Endodermal cell (in vitro differentiated cells): Measurements from ENCODE around the gene PDE3A. TPM values are rescaled to one million over a fixed set of nuclear protein-coding genes. Genes with fewer than 3 reads are reported as not detected.

ENCODE experiments used
- DNase-seq: peaks from one replicate; pipeline ENCODE4 v3.0.0-alpha.2; 2017
- H3K27ac ChIP-seq: 2 replicates; pipeline ENCODE4 v1.5.1; 2013; ENCODE audit warnings: mild to moderate bottlenecking, low read depth, low read length, moderate library complexity
- H3K27me3 ChIP-seq: 2 replicates; pipeline ENCODE4 v1.6.1; 2013; ENCODE audit warnings: mild to moderate bottlenecking, low read length, moderate library complexity; ENCODE audit not compliant: insufficient read depth, control insufficient read depth, poor library complexity, severe bottlenecking
- H3K36me3 ChIP-seq: 2 replicates; pipeline ENCODE4 v1.7.0; 2013; ENCODE audit warnings: mild to moderate bottlenecking, low read length, moderate library complexity; ENCODE audit not compliant: control insufficient read depth, insufficient read depth
- H3K4me1 ChIP-seq: one replicate; pipeline ENCODE4 v1.7.0; 2013; ENCODE audit warnings: low read length; ENCODE audit not compliant: control insufficient read depth, insufficient read depth
- H3K4me3 ChIP-seq: 2 replicates; pipeline ENCODE4 v1.5.1; 2013; ENCODE audit warnings: mild to moderate bottlenecking, low read length, moderate library complexity
- H3K9ac ChIP-seq: 2 replicates; pipeline ENCODE4 v1.6.1; 2013; ENCODE audit warnings: mild to moderate bottlenecking, low read length, moderate library complexity; ENCODE audit not compliant: poor library complexity, severe bottlenecking; ENCODE audit errors: extremely low read depth
- H3K9me3 ChIP-seq: 2 replicates; pipeline ENCODE4 v1.6.1; 2013; ENCODE audit warnings: mild to moderate bottlenecking, low read length, moderate library complexity; ENCODE audit not compliant: control insufficient read depth
- H3K27ac Mint-ChIP-seq: 2 replicates; pipeline ENCODE4 v1.8.0; 2020; ENCODE audit warnings: mixed read lengths
- H3K27me3 Mint-ChIP-seq: 2 replicates; pipeline ENCODE4 v1.8.0; 2021; ENCODE audit warnings: mild to moderate bottlenecking, mixed read lengths; ENCODE audit not compliant: insufficient read depth
- H3K36me3 Mint-ChIP-seq: 2 replicates; pipeline ENCODE4 v1.8.0; 2020; ENCODE audit warnings: low read depth, mixed read lengths
- H3K4me1 Mint-ChIP-seq: 2 replicates; pipeline ENCODE4 v1.8.0; 2020; ENCODE audit warnings: mixed read lengths
- H3K4me3 Mint-ChIP-seq: 2 replicates; pipeline ENCODE4 v1.8.0; 2020; ENCODE audit warnings: mild to moderate bottlenecking, moderate library complexity, mixed read lengths
- H3K9me3 Mint-ChIP-seq: 2 replicates; pipeline ENCODE4 v1.8.0; 2020; ENCODE audit warnings: mild to moderate bottlenecking, mixed read lengths
- WGBS, 2 experiments: methylation state at CpG; one replicate each; pipeline versions ENCODE4 v1.1.5 to v1.1.7; 2013; ENCODE audit warnings: missing lambda C conversion rate in 2 of 2, mixed read lengths in 1 of 2; ENCODE audit not compliant: insufficient coverage in 1 of 2, insufficient read length in 1 of 2; 5-methylcytosine and 5-hydroxymethylcytosine counted together
- total RNA-seq, 2 donors: library from RNA; stranded (reverse); fragmentation: NEBNext Ultra II Directional in 1 of 2; extraction: Animal tissue kit (Norgen Biotek cat#: 25700) in 1 of 2; gene quantifications; 2 replicates in 1 of 2; 3 replicates in 1 of 2; pipeline ENCODE4 v1.2.1, GENCODE V29; 2021
- TF ChIP-seq, protein P1 (sequence below): fragments of 200-600 bp; sonication (generic); conservative IDR thresholded peaks from 2 replicates; pipeline ENCODE4 v1.5.0; 2021; ENCODE audit warnings: antibody characterized with exemption, mild to moderate bottlenecking

PDE3A gene
- total RNA-seq, 2 donors from 2014 or later, result 0.62 to 1.8 TPM

GRCh38 chr12:20505056-20505455, 136.7 kb downstream of the PDE3A start:
- H3K9ac ChIP-seq, result no peak overlapping the region
- H3K4me1 Mint-ChIP-seq, result no peaks in the 10 kb centered on the region
- no peaks in the 10 kb centered on the region for H3K9me3 ChIP-seq
- no peak overlapping the region for H3K27ac ChIP-seq
- H3K4me1 ChIP-seq, result no peaks in the 10 kb centered on the region
- H3K4me3 Mint-ChIP-seq, result no peak overlapping the region
- TF ChIP-seq, protein P1, sequence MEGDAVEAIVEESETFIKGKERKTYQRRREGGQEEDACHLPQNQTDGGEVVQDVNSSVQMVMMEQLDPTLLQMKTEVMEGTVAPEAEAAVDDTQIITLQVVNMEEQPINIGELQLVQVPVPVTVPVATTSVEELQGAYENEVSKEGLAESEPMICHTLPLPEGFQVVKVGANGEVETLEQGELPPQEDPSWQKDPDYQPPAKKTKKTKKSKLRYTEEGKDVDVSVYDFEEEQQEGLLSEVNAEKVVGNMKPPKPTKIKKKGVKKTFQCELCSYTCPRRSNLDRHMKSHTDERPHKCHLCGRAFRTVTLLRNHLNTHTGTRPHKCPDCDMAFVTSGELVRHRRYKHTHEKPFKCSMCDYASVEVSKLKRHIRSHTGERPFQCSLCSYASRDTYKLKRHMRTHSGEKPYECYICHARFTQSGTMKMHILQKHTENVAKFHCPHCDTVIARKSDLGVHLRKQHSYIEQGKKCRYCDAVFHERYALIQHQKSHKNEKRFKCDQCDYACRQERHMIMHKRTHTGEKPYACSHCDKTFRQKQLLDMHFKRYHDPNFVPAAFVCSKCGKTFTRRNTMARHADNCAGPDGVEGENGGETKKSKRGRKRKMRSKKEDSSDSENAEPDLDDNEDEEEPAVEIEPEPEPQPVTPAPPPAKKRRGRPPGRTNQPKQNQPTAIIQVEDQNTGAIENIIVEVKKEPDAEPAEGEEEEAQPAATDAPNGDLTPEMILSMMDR, result no peak
- no peak overlapping the region for H3K27ac Mint-ChIP-seq
- no peaks in the 10 kb centered on the region for H3K27me3 ChIP-seq
- H3K9me3 Mint-ChIP-seq, result no peaks in the 10 kb centered on the region
- H3K4me3 ChIP-seq, result no peak overlapping the region
- H3K36me3 Mint-ChIP-seq, result no peaks in the 10 kb centered on the region
- no peak for DNase-seq
- H3K27me3 Mint-ChIP-seq, result no peaks in the 10 kb centered on the region
- no peaks in the 10 kb centered on the region for H3K36me3 ChIP-seq

DNA sequence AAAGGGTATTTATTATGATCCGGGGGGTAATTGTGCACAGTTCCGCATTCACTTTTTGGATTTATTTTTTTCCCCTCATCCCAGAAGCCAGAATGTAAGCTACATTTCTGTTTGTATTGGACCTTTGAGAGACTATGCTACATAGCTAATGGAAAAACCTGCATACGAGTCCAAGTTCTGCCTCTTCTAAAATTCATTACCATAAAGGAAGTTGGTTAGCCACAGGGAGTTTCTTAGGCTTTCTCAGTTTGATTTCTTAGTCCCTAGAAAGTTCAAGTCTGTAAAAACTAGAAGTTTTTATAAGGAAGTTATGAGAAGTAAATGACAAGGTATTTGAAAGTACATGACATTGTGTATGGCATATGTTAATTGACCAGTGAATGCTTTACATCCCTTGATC, 138.7 kb downstream of the PDE3A start:
- H3K27ac ChIP-seq, result no peak overlapping the region
- H3K9me3 Mint-ChIP-seq, result no peaks in the 10 kb centered on the region
- no peaks in the 10 kb centered on the region for H3K27me3 ChIP-seq
- no peaks in the 10 kb centered on the region for H3K4me1 Mint-ChIP-seq
- no peaks in the 10 kb centered on the region for H3K36me3 ChIP-seq
- no peak overlapping the region for H3K27ac Mint-ChIP-seq
- H3K27me3 Mint-ChIP-seq, result no peaks in the 10 kb centered on the region
- H3K9ac ChIP-seq, result no peak overlapping the region
- no peak overlapping the region for H3K4me3 ChIP-seq
- TF ChIP-seq, protein P1, result no peak
- no peaks in the 10 kb centered on the region for H3K9me3 ChIP-seq
- 94% methylated on average over 3 of the region's 3 CpGs; no CpG with 5 or more reads in 1 of the 2 experiments for WGBS, 2 experiments
- H3K4me3 Mint-ChIP-seq, result no peak overlapping the region
- no peaks in the 10 kb centered on the region for H3K36me3 Mint-ChIP-seq
- H3K4me1 ChIP-seq, result no peaks in the 10 kb centered on the region
- DNase-seq, result no peak

- H3K36me3 ChIP-seq, result no peaks in the 10 kb centered on the region
- Mint-ChIP-seq H3K27me3 (no peaks in the 10 kb centered on the region), H3K4me1 (no peaks in the 10 kb centered on the region), H3K4me3 (no peak overlapping the region), H3K27ac (no peak overlapping the region), H3K36me3 (no peaks in the 10 kb centered on the region), H3K9me3 (no peaks in the 10 kb centered on the region)
- no peaks in the 10 kb centered on the region for H3K9me3 ChIP-seq
- no peaks in the 10 kb centered on the region for H3K4me1 ChIP-seq
- no peak overlapping the region for H3K9ac ChIP-seq
- TF ChIP-seq, protein P1, result no peak
- H3K4me3 ChIP-seq, result no peak overlapping the region
- 91 to 96% methylated on average over 4 of the region's 4 CpGs for WGBS, 2 experiments
- H3K27ac ChIP-seq, result no peak overlapping the region
- no peak for DNase-seq
- no peaks in the 10 kb centered on the region for H3K27me3 ChIP-seq
Observed at GRCh38 chr12:20507711-20508110, 139.4 kb downstream of the PDE3A start.
